ACHN (cell line): Measurements from ENCODE around the gene WARS2.

Experiments
- DNase-seq: peaks from one replicate; pipeline ENCODE4 v3.0.0-alpha.2; 2015
- in situ Hi-C: cut with HindIII; loops from 2 replicates; pipeline ENCODE4 v1.10.0; 2017; ENCODE audit warnings: low sequenced_read_pairs, low pct_ligation_motif_present, low pct_unique_long_range_greater_than_20kb

WARS2 gene

DNA sequence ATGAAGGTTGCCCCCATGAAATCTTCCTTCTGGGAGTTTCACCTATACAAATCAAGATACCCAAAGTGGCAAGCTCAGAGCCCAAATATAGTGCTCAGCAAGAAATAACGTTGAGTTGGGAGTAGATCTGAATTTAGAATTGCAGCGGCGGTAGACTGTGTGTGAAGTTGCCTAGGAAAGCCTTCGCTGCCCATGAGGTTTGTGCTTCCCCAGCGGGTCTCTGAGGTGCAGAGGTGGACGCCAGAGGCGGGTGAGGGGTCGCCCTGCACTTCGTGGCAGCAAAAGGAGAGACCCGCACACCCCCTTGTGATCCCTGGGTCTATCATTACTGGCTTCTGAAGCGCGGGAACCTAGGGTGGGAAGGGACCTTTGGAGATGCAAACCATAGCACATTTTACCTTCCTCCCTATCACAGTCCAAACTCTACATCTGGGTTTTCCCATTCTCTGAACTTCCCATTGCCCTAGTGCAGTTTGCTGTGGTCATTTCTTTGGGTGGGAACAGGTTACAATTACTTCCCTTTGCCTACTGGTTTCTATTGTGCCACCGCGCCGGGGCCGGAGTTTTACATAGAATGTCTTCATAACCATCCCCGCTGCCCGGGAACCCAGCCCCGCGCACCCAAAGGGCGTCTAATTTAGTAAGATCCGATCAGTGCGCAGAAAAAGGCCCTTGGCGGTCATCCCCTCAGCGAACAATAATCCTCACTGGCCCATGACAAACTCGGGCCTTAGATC, 157.5 kb downstream of the WARS2 start:
- in situ Hi-C loops, result no loop called here
- no peak for DNase-seq

DNA sequence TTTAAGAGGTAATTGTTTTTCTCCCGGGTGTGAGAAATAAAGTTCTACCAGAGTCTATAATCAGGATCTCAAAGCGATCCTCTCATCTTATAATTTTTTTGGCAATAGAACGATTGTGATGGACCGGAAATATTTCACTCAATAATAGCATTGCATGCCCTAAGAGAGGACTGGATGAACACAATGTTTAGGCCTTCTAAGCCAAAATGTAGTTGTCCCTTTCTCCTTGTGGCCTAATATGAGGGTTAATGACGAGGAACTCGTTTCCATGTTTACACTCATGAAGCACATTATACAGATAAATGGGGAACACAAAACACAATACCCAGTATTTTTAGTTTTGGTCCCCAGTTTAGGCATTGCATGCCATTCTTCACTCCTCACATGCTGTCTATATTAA, 158.2 kb downstream of the WARS2 start:
- in situ Hi-C loops, result no loop called here
- no peak for DNase-seq

- in situ Hi-C loops, result no loop called here
- no peak for DNase-seq
Measured at GRCh38 chr1:118981436-118981835, 159.0 kb downstream of the WARS2 start.
